ENCODE results near the gene DOCK3.

DNA sequence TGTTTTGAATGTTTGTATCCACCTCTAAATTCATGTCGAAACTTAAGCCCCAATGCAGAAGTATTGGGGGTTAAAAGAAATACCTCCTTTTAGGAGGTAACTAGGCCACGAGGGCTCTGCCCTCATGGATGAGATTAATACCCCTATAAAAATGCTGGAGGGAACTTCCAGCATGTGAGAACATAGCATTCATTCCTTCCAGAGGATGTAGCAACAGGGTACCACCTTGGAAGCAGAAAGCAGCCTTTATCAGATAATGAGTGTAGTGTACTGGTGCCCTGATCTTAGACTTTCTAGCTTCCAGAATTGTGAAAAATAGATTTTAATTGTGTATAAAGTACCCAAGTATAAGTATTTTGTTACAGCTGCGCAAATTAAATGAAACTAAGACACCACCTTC is 356.9 kb downstream of the DOCK3 start:
- TF ChIP-seq SIN3A (IDR thresholded peaks at IDR 0.05; ENCODE audit: borderline replicate concordance, insufficient read depth, low read length) (no peak), TAF1 (IDR thresholded peaks at IDR 0.05; ENCODE audit: borderline replicate concordance, insufficient read depth, low read length) (no peak), POLR2AphosphoS5 (IDR thresholded peaks at IDR 0.05; ENCODE audit: low read depth, low read length) (no peak)

Data from PFSK-1 (cell line).